NCI-H146 (cell line): ENCODE results near the gene MKRN2.
"Not testable (repeated sequence)": the region's sequence is repeated elsewhere in the genome, so short reads cannot be mapped to it uniquely, and the experiment has no call there.

Experiments used
- DNase-seq: peaks from one replicate; lab custom pipeline; 2025; lab: John Stamatoyannopoulos, UW

The MKRN2 gene

DNA sequence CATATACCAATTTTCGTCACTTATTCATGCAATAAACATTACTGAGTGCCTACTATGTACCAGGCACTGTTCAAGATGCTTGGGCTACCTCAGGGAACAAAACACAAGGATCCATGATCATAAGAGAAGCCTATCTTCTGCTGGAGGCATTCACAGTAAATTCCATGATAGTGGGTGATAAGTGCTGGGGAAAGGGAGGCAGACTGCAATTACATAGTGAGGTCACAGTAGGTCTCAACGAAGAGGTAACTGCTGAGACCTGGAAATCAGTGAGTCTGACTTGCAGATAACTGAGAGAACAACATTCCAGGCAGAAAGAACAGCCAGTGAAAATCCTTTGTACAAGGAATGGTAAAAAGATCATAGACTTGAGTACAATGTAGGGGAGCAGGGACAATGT lies 73.4 kb downstream of the MKRN2 start:
- DNase-seq = no peak

DNA sequence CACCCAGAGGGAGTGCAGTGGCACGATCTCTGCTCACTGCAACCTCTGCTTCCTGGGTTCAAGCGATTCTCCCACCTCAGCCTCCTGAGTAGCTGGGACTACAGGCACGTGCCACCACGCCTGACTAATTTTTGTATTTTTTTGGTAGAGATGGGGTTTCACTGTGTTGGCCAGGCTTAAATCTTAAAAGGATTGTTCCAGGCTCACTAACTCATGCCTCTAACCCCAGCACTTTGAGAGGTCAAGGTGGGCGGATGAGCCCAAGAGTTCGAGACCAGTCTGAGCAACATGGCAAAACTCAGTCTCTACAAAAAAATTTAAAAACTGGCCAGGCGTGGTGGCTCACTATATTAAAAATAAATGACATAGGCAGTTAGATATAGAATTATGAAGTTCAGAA lies 74.0 kb downstream of the MKRN2 start:
- DNase-seq = not testable (repeated sequence)

DNA sequence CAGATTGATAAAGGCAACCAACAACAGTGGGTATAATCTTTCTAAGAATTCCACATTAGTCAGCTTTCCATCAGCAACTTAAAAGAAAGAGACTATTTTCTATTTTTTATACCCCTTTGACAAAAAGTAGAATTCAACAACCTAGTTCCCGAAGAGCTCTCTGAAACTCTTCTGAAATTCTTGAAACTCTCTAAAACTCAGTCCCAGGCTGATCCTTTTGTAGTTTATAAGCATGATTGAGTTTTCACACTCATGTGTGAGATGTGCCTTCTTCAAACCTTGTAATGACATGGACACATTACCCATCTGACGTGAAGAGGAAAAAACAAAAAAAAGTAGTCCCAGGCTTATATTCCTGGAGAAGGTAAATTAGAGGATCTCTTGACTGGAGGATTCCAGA lies 75.6 kb downstream of the MKRN2 start:
- DNase-seq = no peak

DNA sequence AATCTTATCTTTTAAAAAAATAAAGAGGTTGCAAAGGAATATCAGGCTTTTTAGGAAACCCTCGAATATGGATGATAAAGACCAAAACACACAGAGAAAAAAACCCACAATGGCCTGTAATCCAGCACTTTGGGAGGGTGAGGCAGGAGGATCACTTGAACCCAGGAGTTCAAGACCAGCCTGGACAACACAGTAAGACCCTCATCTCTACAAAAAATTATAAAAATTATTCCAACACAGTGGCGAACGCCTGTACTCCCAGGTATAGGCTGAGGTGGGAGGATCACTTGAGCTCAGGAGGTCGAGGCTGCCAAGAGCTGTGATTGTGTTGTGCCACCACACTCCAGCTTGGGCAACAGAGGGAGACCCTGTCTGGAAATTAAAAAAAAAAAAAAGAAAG lies 76.2 kb downstream of the MKRN2 start:
- no peak for DNase-seq
